GM13976 (cell line): ENCODE data around the gene PRKCH.

Experiments used
- DNase-seq: peaks from one replicate; pipeline ENCODE4 v3.0.0; 2012; ENCODE audit warnings: low spot score
- in situ Hi-C: fragments of 300-500 bp; cut with MboI; formaldehyde crosslinking; loops from one replicate; pipeline ENCODE4 v1.12.0; 2022; ENCODE audit warnings: low sequenced_read_pairs, mixed read lengths, inconsistent platforms; ENCODE audit not compliant: unreplicated experiment
- TF ChIP-seq, protein P1 (sequence below): IDR thresholded peaks from 2 replicates; pipeline ENCODE4 v1.5.1; 2012; ENCODE audit warnings: borderline replicate concordance, mild to moderate bottlenecking; ENCODE audit not compliant: insufficient read depth; ENCODE audit errors: extremely low read depth, missing control alignments, control extremely low read depth

The PRKCH gene

DNA sequence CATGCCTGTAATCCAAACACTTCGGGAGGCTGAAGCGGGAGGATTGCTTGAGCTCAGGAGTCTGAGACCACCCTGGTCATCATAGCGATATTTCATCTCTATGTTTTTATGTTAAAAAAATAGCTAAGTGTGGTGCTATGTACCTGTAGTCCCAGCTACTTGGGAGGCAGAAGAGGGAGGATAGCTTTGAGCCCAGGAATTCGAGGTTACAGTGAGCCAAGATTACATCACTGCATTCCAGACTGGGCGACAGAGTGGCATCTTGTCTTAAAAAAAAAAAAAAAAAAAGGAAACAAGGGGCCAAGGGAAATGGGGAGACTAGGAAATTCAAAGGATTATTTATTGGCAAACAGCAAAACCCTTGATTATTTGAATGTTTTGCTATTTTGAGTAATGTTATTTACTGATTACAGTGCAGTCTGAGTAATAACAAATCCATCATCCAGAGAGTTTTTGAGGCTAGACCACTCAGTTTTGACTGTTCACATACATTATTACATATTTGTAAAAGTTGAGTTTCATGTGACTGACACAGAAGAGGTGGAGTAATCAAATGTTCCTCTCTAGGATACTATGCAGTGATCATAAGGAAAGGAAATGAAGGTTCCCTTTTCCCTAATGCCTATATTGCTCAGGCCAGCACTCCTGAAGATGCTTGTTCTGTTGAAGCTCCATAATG is 40.8 kb downstream of the PRKCH start:
- no peak for DNase-seq
- in situ Hi-C loops, result no loop called here
- TF ChIP-seq, protein P1, sequence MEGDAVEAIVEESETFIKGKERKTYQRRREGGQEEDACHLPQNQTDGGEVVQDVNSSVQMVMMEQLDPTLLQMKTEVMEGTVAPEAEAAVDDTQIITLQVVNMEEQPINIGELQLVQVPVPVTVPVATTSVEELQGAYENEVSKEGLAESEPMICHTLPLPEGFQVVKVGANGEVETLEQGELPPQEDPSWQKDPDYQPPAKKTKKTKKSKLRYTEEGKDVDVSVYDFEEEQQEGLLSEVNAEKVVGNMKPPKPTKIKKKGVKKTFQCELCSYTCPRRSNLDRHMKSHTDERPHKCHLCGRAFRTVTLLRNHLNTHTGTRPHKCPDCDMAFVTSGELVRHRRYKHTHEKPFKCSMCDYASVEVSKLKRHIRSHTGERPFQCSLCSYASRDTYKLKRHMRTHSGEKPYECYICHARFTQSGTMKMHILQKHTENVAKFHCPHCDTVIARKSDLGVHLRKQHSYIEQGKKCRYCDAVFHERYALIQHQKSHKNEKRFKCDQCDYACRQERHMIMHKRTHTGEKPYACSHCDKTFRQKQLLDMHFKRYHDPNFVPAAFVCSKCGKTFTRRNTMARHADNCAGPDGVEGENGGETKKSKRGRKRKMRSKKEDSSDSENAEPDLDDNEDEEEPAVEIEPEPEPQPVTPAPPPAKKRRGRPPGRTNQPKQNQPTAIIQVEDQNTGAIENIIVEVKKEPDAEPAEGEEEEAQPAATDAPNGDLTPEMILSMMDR, result no peak

DNA sequence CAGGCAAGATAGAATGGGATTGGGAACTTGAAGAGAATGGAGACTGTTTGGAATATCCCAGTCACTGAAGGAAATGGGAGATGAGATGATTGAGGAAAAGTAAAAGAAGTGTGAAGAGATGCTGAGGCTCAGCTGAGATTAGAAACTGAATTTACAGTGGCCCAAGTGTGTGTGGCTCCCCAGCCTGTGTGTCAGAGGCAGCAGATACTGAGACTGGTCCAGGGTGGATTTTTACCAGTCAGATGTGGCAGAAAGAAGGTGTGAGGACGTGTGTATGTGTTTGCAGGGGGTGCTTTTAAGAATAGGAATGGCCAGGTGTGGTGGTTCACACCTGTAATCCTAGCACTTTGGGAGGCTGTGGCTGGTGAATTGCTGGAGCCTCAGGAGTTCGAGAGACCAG is 42.9 kb downstream of the PRKCH start:
- DNase-seq, result no peak
- in situ Hi-C loops, result no loop called here
- TF ChIP-seq, protein P1, result no peak

DNA sequence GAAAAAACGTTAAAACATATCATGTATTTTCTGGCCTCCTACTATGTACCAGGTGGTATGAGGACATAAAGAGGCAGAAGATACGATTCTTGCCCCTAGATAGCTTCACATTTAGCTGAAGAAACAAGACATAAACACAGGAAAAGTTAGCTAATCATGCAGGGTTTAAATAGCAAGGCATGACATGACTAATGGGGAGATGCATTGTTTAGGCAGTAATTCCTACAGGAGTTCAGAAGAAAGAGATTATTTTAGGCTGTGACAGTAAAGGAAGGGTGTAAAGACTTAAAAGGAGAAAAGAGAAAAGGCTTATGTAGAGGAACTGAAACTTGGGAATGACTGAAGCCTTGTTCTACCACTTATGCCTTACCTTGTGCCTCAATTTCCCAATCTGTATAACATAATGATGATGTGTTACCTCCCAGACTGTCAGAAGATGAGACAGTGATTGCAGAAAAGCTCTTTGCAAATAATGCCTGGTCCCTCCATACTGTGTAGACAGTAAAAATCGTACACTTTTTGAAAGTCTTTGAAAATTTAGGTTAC is 44.4 kb downstream of the PRKCH start:
- in situ Hi-C loops, result no loop called here
- TF ChIP-seq, protein P1, result no peak
- no peak for DNase-seq

DNA sequence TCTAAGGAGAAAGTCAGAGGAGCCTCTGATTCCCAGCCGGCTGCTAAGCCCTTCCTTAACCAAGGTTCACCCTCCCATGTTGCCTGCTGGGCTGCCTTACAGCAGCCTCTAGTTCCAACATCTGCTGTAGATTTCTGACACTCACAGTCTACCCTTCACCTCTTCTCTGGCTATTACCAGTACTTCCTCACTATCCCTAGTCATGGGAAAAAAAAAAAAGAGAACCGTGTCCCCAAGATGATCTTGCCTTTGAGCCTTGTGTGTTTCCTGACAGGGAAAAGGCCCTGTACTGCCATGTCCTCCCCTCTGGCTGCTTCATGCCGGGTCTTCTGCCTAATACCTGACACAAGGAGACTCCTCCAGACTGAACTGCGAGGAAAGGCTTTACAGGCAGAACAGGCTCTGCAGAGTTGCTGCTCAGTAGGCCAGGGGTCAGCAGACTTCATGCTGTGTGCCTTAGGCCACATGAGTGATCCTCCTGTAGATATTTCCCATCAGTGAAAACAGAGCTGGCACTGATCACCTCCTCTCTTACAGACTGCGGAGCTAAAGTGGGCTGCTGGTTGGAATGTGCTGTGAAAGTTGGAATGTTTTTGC is 46.8 kb downstream of the PRKCH start:
- no peak for DNase-seq
- TF ChIP-seq, protein P1, result no peak
- in situ Hi-C loops, result no loop called here

DNA sequence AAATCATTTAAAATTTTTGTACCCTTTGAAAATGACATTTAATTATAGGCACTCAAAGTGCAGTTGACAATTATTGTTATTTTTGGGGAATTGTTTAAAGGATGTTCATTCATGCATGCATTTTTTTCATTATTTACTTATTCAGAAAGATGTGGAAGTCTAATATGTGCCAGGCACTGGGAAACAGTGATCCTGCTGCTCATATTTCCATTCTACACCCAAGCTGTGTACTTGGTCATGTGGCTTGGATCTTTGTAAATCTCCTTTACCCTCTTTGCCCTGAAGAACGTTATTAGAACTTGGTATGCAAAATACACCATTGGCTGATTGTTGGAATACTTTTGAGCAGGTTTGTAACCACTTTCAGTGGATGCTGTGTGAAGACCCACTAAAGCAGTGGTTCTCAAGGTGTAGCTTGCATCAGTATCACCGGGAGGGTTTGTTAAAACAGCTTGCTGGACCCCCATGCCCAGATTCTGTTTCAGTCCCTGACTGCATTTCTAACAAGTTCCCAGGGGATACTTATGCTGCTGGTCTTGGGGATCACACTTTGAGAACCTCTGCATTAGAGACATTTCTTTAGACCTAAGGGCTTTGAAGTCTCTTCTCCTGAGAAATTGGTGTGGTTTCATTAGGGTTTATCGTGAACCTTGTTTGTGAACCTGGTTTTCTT is 47.5 kb downstream of the PRKCH start:
- no peak for DNase-seq
- TF ChIP-seq, protein P1, result no peak
- in situ Hi-C loops, result no loop called here

DNA sequence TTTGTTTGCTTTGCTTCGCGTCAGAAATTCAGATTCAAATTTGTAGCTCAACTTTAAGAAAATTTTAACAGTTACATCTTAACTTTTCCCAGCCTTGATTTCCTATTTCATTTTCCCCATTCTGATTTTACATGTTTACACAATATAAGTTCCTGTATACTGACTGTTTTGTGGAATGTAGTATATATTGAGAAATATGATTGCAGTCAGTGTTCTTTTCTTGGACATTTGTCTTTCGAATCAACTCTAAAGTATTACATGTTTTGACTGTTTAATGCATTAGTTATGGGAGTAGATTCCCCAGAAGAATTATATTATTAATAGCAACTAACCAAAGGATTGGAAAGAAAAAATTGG is 48.1 kb downstream of the PRKCH start:
- TF ChIP-seq, protein P1, result no peak
- no peak for DNase-seq
- in situ Hi-C loops, result no loop called here
